HG02938 (cell line): ENCODE measurements around the gene KCNN3.

Experiments
- ATAC-seq: cut with Tn5 transposase; IDR thresholded peaks from one replicate; pipeline ENCODE4 v1.9.1; 2021; ENCODE audit warnings: mild to moderate bottlenecking, moderate library complexity; ENCODE audit not compliant: unreplicated experiment

KCNN3 gene

GRCh38 chr1:154739654-154740053, 130.4 kb downstream of the KCNN3 start:
- no peak for ATAC-seq

- ATAC-seq, result no peak
These were observed 133.2 kb downstream of the KCNN3 start for GRCh38 chr1:154736841-154737240.

- no peak for ATAC-seq
These were observed 134.3 kb downstream of the KCNN3 start for GRCh38 chr1:154735804-154736168.

GRCh38 chr1:154735061-154735803, 134.8 kb downstream of the KCNN3 start:
- ATAC-seq, result no peak

GRCh38 chr1:154733621-154734020, 136.5 kb downstream of the KCNN3 start:
- no peak for ATAC-seq

GRCh38 chr1:154730986-154731489, 139.0 kb downstream of the KCNN3 start:
- no peak for ATAC-seq

GRCh38 chr1:154730259-154730658, 139.8 kb downstream of the KCNN3 start:
- no peak for ATAC-seq

- ATAC-seq, result no peak
These were observed 140.5 kb downstream of the KCNN3 start for GRCh38 chr1:154729577-154729976.

GRCh38 chr1:154729031-154729442, 141.0 kb downstream of the KCNN3 start:
- no peak for ATAC-seq

GRCh38 chr1:154726896-154727753, 143.0 kb downstream of the KCNN3 start:
- ATAC-seq, result no peak

- ATAC-seq, result no peak
These were observed 143.6 kb downstream of the KCNN3 start for GRCh38 chr1:154726443-154726842.

- no peak for ATAC-seq
These were observed 144.2 kb downstream of the KCNN3 start for GRCh38 chr1:154725865-154726264.

- no peak for ATAC-seq
These were observed 149.5 kb downstream of the KCNN3 start for GRCh38 chr1:154720328-154721297.

GRCh38 chr1:154719586-154720327, 150.3 kb downstream of the KCNN3 start:
- no peak for ATAC-seq

- ATAC-seq, result no peak
These were observed 151.5 kb downstream of the KCNN3 start for GRCh38 chr1:154718566-154718965.

GRCh38 chr1:154717528-154717924, 152.6 kb downstream of the KCNN3 start:
- no peak for ATAC-seq

- no peak for ATAC-seq
These were observed 153.2 kb downstream of the KCNN3 start for GRCh38 chr1:154716614-154717527.

GRCh38 chr1:154716011-154716410, 154.1 kb downstream of the KCNN3 start:
- no peak for ATAC-seq

- no peak for ATAC-seq
These were observed 154.7 kb downstream of the KCNN3 start for GRCh38 chr1:154715385-154715784.
